ENCODE measurements around the gene APOBEC3A.

The APOBEC3A gene

DNA sequence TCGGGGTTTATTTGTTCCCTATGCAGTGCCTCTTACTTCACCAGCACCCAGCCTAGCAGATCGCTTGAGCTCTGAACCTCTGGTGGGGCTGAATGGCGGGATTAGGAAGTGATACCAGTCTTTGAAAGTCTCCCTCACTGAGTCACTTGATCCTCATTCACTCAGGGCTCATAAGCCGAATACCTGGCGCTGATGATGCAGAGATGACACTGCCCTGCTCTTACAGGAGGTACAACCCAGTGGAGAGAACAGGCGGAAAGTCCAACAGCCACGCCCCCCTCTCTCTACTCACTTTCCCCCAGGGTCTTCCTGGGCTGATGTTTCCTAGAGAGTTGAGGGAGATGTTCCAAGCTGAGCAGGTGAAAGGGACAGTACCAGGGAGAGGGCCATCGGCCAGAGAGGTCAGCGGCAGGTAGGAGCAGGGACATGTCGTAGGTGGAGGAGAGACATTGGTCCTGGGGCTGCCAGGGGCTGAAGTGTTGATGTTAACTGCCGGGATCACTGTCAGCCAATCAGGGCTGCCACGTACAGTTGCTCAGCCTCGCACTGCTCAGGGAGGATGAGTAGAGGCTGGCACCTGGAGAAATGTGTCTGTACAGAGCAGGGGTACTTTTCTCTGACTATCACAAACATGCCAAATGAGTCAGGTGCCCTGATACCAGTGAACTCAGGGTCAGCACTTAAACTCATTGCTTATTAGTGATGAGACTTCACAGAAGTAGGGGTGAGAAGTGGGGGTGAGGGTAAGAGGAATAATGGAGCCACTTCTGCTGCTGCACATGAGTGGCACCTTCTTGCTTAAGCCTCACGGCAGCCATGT is 9.9 kb upstream of the APOBEC3A start:
- H3K27me3 ChIP-seq (ENCODE audit: insufficient read depth, low read length) = peaks cover 5% of the 10 kb centered on the region; the same call in 1 of the 2 replicates
- no peak overlapping the region for H3K9ac ChIP-seq (ENCODE audit: low read length)
- H3K79me2 ChIP-seq (ENCODE audit: insufficient read depth, low read length) = no peaks in the 10 kb centered on the region
- no peaks in the 10 kb centered on the region for H3F3A ChIP-seq (ENCODE audit: insufficient read depth, low read length)
- H3K9me3 ChIP-seq (ENCODE audit: low read length) = no peaks in the 10 kb centered on the region
- no peaks in the 10 kb centered on the region for H3K9me2 ChIP-seq (ENCODE audit: low read depth, low read length)
- no peak overlapping the region for H3K4me3 ChIP-seq (ENCODE audit: low read depth, low read length, poor library complexity, severe bottlenecking)
- H4K20me1 ChIP-seq (ENCODE audit: insufficient read depth, low read length) = no peaks in the 10 kb centered on the region
- no peak overlapping the region for H3K27ac ChIP-seq (ENCODE audit: low read depth, low read length, poor library complexity, severe bottlenecking)
- TF ChIP-seq, protein P1, sequence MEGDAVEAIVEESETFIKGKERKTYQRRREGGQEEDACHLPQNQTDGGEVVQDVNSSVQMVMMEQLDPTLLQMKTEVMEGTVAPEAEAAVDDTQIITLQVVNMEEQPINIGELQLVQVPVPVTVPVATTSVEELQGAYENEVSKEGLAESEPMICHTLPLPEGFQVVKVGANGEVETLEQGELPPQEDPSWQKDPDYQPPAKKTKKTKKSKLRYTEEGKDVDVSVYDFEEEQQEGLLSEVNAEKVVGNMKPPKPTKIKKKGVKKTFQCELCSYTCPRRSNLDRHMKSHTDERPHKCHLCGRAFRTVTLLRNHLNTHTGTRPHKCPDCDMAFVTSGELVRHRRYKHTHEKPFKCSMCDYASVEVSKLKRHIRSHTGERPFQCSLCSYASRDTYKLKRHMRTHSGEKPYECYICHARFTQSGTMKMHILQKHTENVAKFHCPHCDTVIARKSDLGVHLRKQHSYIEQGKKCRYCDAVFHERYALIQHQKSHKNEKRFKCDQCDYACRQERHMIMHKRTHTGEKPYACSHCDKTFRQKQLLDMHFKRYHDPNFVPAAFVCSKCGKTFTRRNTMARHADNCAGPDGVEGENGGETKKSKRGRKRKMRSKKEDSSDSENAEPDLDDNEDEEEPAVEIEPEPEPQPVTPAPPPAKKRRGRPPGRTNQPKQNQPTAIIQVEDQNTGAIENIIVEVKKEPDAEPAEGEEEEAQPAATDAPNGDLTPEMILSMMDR (IDR thresholded peaks at IDR 0.05; ENCODE audit: low read length) = no peak
- no peak for TF ChIP-seq EZH2 (IDR thresholded peaks at IDR 0.05; ENCODE audit: borderline replicate concordance, low read length)
- no peaks in the 10 kb centered on the region for H3K4me1 ChIP-seq (ENCODE audit: insufficient read depth, low read length, severe bottlenecking)
- H2AFZ ChIP-seq (ENCODE audit: low read length) = no peak overlapping the region
- no peak overlapping the region for H3K4me2 ChIP-seq (ENCODE audit: low read length)
- no peaks in the 10 kb centered on the region for H3K36me3 ChIP-seq (ENCODE audit: insufficient read depth, low read length)

DNA sequence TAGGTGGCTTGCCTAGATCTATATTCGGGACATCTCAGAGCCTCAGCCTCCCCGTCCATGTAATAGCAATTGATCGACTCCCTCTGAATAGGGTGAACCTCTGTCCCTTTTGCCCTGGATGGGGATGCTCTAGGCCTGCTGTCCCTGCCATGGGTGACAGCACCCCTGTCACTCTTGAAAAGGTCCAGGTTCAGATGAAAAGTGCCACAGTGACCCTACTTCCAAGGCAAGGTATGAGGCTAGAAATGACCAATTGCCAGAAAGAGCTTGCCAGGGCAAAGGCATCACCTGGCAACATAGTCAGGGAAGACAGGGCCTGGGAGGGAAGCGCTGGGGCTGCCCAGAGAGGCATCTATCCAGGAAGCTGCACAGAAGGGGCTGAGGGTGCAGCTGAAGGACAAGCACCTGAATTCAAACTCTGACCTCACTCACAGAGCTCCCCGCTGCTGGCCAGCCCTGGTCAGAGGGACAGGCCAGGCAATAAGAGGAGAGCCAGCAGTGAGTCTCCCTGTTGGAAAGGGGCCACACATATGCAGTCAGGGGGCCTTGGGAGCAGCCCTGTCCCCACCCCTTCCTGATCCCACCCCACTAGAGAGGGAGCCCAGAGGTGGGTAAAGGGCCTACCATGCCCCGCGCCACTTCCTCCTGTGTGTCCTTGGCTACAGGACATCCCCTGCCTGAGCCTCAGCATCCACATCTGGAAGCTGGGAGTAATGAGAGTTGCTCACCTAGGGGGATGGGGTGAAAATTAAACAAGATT is 9.0 kb upstream of the APOBEC3A start:
- no peaks in the 10 kb centered on the region for H4K20me1 ChIP-seq (ENCODE audit: insufficient read depth, low read length)
- H3K9me2 ChIP-seq (ENCODE audit: low read depth, low read length) = no peaks in the 10 kb centered on the region
- TF ChIP-seq EZH2 (IDR thresholded peaks at IDR 0.05; ENCODE audit: borderline replicate concordance, low read length) = no peak
- TF ChIP-seq, protein P1 (IDR thresholded peaks at IDR 0.05; ENCODE audit: low read length) = no peak
- peaks cover 5% of the 10 kb centered on the region; the same call in 1 of the 2 replicates for H3K27me3 ChIP-seq (ENCODE audit: insufficient read depth, low read length)
- no peak overlapping the region for H2AFZ ChIP-seq (ENCODE audit: low read length)
- H3K9me3 ChIP-seq (ENCODE audit: low read length) = no peaks in the 10 kb centered on the region
- H3K79me2 ChIP-seq (ENCODE audit: insufficient read depth, low read length) = no peaks in the 10 kb centered on the region
- no peak overlapping the region for H3K4me2 ChIP-seq (ENCODE audit: low read length)
- no peak overlapping the region for H3K27ac ChIP-seq (ENCODE audit: low read depth, low read length, poor library complexity, severe bottlenecking)
- H3K9ac ChIP-seq (ENCODE audit: low read length) = no peak overlapping the region
- no peaks in the 10 kb centered on the region for H3F3A ChIP-seq (ENCODE audit: insufficient read depth, low read length)
- no peaks in the 10 kb centered on the region for H3K36me3 ChIP-seq (ENCODE audit: insufficient read depth, low read length)
- no peak overlapping the region for H3K4me3 ChIP-seq (ENCODE audit: low read depth, low read length, poor library complexity, severe bottlenecking)
- no peaks in the 10 kb centered on the region for H3K4me1 ChIP-seq (ENCODE audit: insufficient read depth, low read length, severe bottlenecking)

DNA sequence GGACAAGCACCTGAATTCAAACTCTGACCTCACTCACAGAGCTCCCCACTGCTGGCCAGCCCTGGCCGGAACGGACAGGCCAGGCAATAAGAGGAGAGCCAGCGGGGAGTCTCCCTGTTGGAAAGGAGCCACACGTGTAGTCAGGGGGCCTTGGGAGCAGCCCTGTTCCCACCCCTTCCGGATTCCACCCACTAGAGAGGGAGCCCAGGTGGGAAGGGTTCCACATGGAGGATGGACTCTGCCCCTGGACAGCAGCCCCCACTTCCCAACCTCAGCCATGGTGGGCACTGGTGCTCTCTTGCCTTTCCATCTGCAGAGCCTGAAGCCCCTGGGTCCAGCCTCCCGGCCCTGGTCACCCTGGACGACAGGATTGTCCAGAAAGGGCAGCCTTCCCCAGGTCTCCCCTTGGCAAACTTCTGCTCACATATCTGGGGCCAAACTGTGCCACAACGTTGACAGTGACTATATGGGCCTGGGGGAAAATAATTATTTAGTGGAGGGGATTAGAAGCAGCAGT is 7.5 kb upstream of the APOBEC3A start:
- H2AFZ ChIP-seq (ENCODE audit: low read length) = no peak overlapping the region
- H3K9me3 ChIP-seq (ENCODE audit: low read length) = no peaks in the 10 kb centered on the region
- TF ChIP-seq, protein P1 (IDR thresholded peaks at IDR 0.05; ENCODE audit: low read length) = no peak
- TF ChIP-seq EZH2 (IDR thresholded peaks at IDR 0.05; ENCODE audit: borderline replicate concordance, low read length) = no peak
- H3K4me1 ChIP-seq (ENCODE audit: insufficient read depth, low read length, severe bottlenecking) = no peaks in the 10 kb centered on the region
- H3K27me3 ChIP-seq (ENCODE audit: insufficient read depth, low read length) = peaks cover 5% of the 10 kb centered on the region; the same call in 1 of the 2 replicates
- H3K4me3 ChIP-seq (ENCODE audit: low read depth, low read length, poor library complexity, severe bottlenecking) = no peak overlapping the region
- no peaks in the 10 kb centered on the region for H4K20me1 ChIP-seq (ENCODE audit: insufficient read depth, low read length)
- no peaks in the 10 kb centered on the region for H3K9me2 ChIP-seq (ENCODE audit: low read depth, low read length)
- H3K4me2 ChIP-seq (ENCODE audit: low read length) = no peak overlapping the region
- no peaks in the 10 kb centered on the region for H3F3A ChIP-seq (ENCODE audit: insufficient read depth, low read length)
- no peak overlapping the region for H3K27ac ChIP-seq (ENCODE audit: low read depth, low read length, poor library complexity, severe bottlenecking)
- H3K79me2 ChIP-seq (ENCODE audit: insufficient read depth, low read length) = no peaks in the 10 kb centered on the region
- H3K36me3 ChIP-seq (ENCODE audit: insufficient read depth, low read length) = no peaks in the 10 kb centered on the region
- no peak overlapping the region for H3K9ac ChIP-seq (ENCODE audit: low read length)

All from OCI-LY1 (cell line).